ENCODE measurements around the gene TM9SF4. TPM values are rescaled to one million over a fixed set of nuclear protein-coding genes. Genes with fewer than 3 reads are reported as not detected.
A peak's percentile ranks its signal among the peaks of the same experiment; 100 is the strongest.
"Not testable (repeated sequence)": the region's sequence is repeated elsewhere in the genome, so short reads cannot be mapped to it uniquely, and the experiment has no call there.

TM9SF4 gene
- total RNA-seq, 1 donor from 2014 or later, result 12.5 TPM

- DNase-seq (ENCODE audit: low spot score), result peak; percentile 56
These were observed 80.4 kb downstream of the TM9SF4 start for GRCh38 chr20:32189691-32190615.

- DNase-seq (ENCODE audit: low spot score), result no peak
These were observed 81.3 kb downstream of the TM9SF4 start for GRCh38 chr20:32190616-32191415.

- no peak for DNase-seq (ENCODE audit: low spot score)
These were observed 81.9 kb downstream of the TM9SF4 start for GRCh38 chr20:32191422-32191821.

- DNase-seq (ENCODE audit: low spot score), result no peak
These were observed 82.4 kb downstream of the TM9SF4 start for GRCh38 chr20:32191873-32192272.

- no peak for DNase-seq (ENCODE audit: low spot score)
These were observed 83.2 kb downstream of the TM9SF4 start for GRCh38 chr20:32192698-32193097.

- not testable (repeated sequence) for DNase-seq (ENCODE audit: low spot score)
These were observed 83.8 kb downstream of the TM9SF4 start for GRCh38 chr20:32193336-32193735.

GRCh38 chr20:32193996-32194395, 84.5 kb downstream of the TM9SF4 start:
- DNase-seq (ENCODE audit: low spot score), result peak; percentile 58

GRCh38 chr20:32195581-32195980, 86.1 kb downstream of the TM9SF4 start:
- no peak for DNase-seq (ENCODE audit: low spot score)

GRCh38 chr20:32196613-32197012, 87.1 kb downstream of the TM9SF4 start:
- not testable (repeated sequence) for DNase-seq (ENCODE audit: low spot score)

GRCh38 chr20:32197136-32197535, 87.6 kb downstream of the TM9SF4 start:
- not testable (repeated sequence) for DNase-seq (ENCODE audit: low spot score)

GRCh38 chr20:32199006-32199405, 89.5 kb downstream of the TM9SF4 start:
- no peak for DNase-seq (ENCODE audit: low spot score)

- no peak for DNase-seq (ENCODE audit: low spot score)
These were observed 91.9 kb downstream of the TM9SF4 start for GRCh38 chr20:32201296-32201976.

- no peak for DNase-seq (ENCODE audit: low spot score)
These were observed 92.5 kb downstream of the TM9SF4 start for GRCh38 chr20:32201977-32202363.

- peak; percentile 57 for DNase-seq (ENCODE audit: low spot score)
These were observed 94.1 kb downstream of the TM9SF4 start for GRCh38 chr20:32203356-32204204.

- DNase-seq (ENCODE audit: low spot score), result peak; percentile 50
These were observed 94.9 kb downstream of the TM9SF4 start for GRCh38 chr20:32204205-32205109.

- peak; percentile 19 for DNase-seq (ENCODE audit: low spot score)
These were observed 95.8 kb downstream of the TM9SF4 start for GRCh38 chr20:32205110-32205842.

- DNase-seq (ENCODE audit: low spot score), result no peak
These were observed 96.6 kb downstream of the TM9SF4 start for GRCh38 chr20:32205843-32206759.
